Osteocyte (in vitro differentiated cells): Measurements from ENCODE around the gene TRPV2. TPM values are rescaled to one million over a fixed set of nuclear protein-coding genes. Genes with fewer than 3 reads are reported as not detected.
A peak's percentile ranks its signal among the peaks of the same experiment; 100 is the strongest.
"Not testable (repeated sequence)": the region's sequence is repeated elsewhere in the genome, so short reads cannot be mapped to it uniquely, and the experiment has no call there.

ENCODE experiments used
- DNase-seq: peaks from one replicate; pipeline ENCODE4 v3.0.0; 2021; ENCODE audit warnings: mixed read lengths; ENCODE audit not compliant: unreplicated experiment; ENCODE audit errors: extremely low spot score
- H3K27ac Mint-ChIP-seq: one replicate; pipeline ENCODE4 v1.8.0; 2021; ENCODE audit warnings: mild to moderate bottlenecking, mixed read lengths; ENCODE audit not compliant: unreplicated experiment
- H3K27me3 Mint-ChIP-seq: one replicate; pipeline ENCODE4 v1.8.0; 2021; ENCODE audit warnings: mixed read lengths; ENCODE audit not compliant: unreplicated experiment
- H3K36me3 Mint-ChIP-seq: one replicate; pipeline ENCODE4 v1.8.0; 2021; ENCODE audit warnings: mixed read lengths; ENCODE audit not compliant: unreplicated experiment
- H3K4me1 Mint-ChIP-seq: one replicate; pipeline ENCODE4 v1.8.0; 2021; ENCODE audit warnings: mixed read lengths; ENCODE audit not compliant: unreplicated experiment
- H3K4me3 Mint-ChIP-seq: one replicate; pipeline ENCODE4 v1.8.0; 2021; ENCODE audit warnings: mild to moderate bottlenecking, moderate library complexity, mixed read lengths; ENCODE audit not compliant: unreplicated experiment
- H3K9me3 Mint-ChIP-seq: one replicate; pipeline ENCODE4 v1.8.0; 2021; ENCODE audit warnings: mixed read lengths; ENCODE audit not compliant: unreplicated experiment
- CTCF ChIP-seq: fragments of 200-600 bp; sonication (generic); IDR thresholded peaks from 2 replicates; pipeline ENCODE4 v1.5.0; 2021; ENCODE audit warnings: antibody characterized with exemption, mild to moderate bottlenecking, moderate library complexity
- total RNA-seq: library from RNA; stranded (reverse); gene quantifications from 2 replicates; pipeline ENCODE4 v1.2.1, GENCODE V29; 2021

Gene TRPV2
- total RNA-seq, 1 donor from 2014 or later = 1.3 TPM

- Mint-ChIP-seq H3K36me3 (peaks cover 24% of the 10 kb centered on the region), H3K4me3 (peak overlapping the region; percentile 23), H3K9me3 (no peaks in the 10 kb centered on the region), H3K27ac (no peak overlapping the region), H3K4me1 (peaks cover 37% of the 10 kb centered on the region), H3K27me3 (no peaks in the 10 kb centered on the region)
- DNase-seq = no peak
- TF ChIP-seq CTCF = no peak
These were observed 31.5 kb upstream of the TRPV2 start for GRCh38 chr17:16383772-16384287.

GRCh38 chr17:16384557-16384956, 30.8 kb upstream of the TRPV2 start:
- no peak for TF ChIP-seq CTCF
- Mint-ChIP-seq H3K27ac (no peak overlapping the region), H3K36me3 (peaks cover 24% of the 10 kb centered on the region), H3K27me3 (no peaks in the 10 kb centered on the region), H3K4me1 (peaks cover 37% of the 10 kb centered on the region), H3K9me3 (no peaks in the 10 kb centered on the region), H3K4me3 (no peak overlapping the region)
- DNase-seq = no peak

- H3K27ac Mint-ChIP-seq, DNase-seq, H3K27me3 Mint-ChIP-seq, H3K9me3 Mint-ChIP-seq: not testable (repeated sequence)
- H3K4me1 Mint-ChIP-seq = peaks cover 36% of the 10 kb centered on the region
- peaks cover 24% of the 10 kb centered on the region for H3K36me3 Mint-ChIP-seq
- H3K4me3 Mint-ChIP-seq = peak overlapping the region; percentile 83
These were observed 29.3 kb upstream of the TRPV2 start for GRCh38 chr17:16386126-16386507.

- Mint-ChIP-seq H3K9me3 (no peaks in the 10 kb centered on the region), H3K4me3 (no peak overlapping the region), H3K27me3 (no peaks in the 10 kb centered on the region), H3K36me3 (no peaks in the 10 kb centered on the region), H3K4me1 (peaks cover 10% of the 10 kb centered on the region), H3K27ac (no peak overlapping the region)
- TF ChIP-seq CTCF = no peak
- DNase-seq = no peak
These were observed 23.9 kb upstream of the TRPV2 start for GRCh38 chr17:16391451-16391850.

- DNase-seq, H3K4me1 Mint-ChIP-seq, H3K27me3 Mint-ChIP-seq, H3K4me3 Mint-ChIP-seq, H3K9me3 Mint-ChIP-seq, H3K27ac Mint-ChIP-seq, H3K36me3 Mint-ChIP-seq: not testable (repeated sequence)
These were observed 22.9 kb upstream of the TRPV2 start for GRCh38 chr17:16392491-16392890.

- not testable (repeated sequence) for H3K9me3 Mint-ChIP-seq, H3K4me3 Mint-ChIP-seq, H3K4me1 Mint-ChIP-seq, DNase-seq, H3K36me3 Mint-ChIP-seq, H3K27me3 Mint-ChIP-seq, H3K27ac Mint-ChIP-seq
These were observed 19.5 kb upstream of the TRPV2 start for GRCh38 chr17:16395887-16396286.

- H3K27me3 Mint-ChIP-seq, H3K27ac Mint-ChIP-seq, H3K4me1 Mint-ChIP-seq, H3K36me3 Mint-ChIP-seq, DNase-seq, H3K4me3 Mint-ChIP-seq, H3K9me3 Mint-ChIP-seq: not testable (repeated sequence)
These were observed 18.7 kb upstream of the TRPV2 start for GRCh38 chr17:16396693-16397092.
